Natural killer cell (primary cell): Measurements from ENCODE around the gene CXCR6. TPM values are rescaled to one million over a fixed set of nuclear protein-coding genes. Genes with fewer than 3 reads are reported as not detected.

Source experiments
- ATAC-seq, 3 donors: fragments of 150-1000 bp in 2 of 3; fragments of 200-7000 bp in 1 of 3; cut with Tn5 transposase; 1 replicate in 1 of 3; 2 replicates in 2 of 3; pipeline ENCODE4 v1.10.0; 2021; ENCODE audit warnings: mild to moderate bottlenecking in 2 of 3, moderate library complexity in 2 of 3
- DNase-seq, 2 donors: peaks; one replicate each; pipeline versions ENCODE4 v3.0.0 to v3.0.0-alpha.2; 2013 to 2021; ENCODE audit warnings: mixed read lengths in 1 of 2
- H3K27ac ChIP-seq: one replicate; pipeline ENCODE4 v1.5.1; 2013; ENCODE audit warnings: mild to moderate bottlenecking, low read length
- H3K27me3 ChIP-seq: one replicate; pipeline ENCODE4 v1.6.1; 2013; ENCODE audit warnings: low read length; ENCODE audit not compliant: control insufficient read depth, insufficient read depth
- H3K36me3 ChIP-seq: one replicate; pipeline ENCODE4 v1.6.1; 2013; ENCODE audit warnings: low read length; ENCODE audit not compliant: control insufficient read depth, insufficient read depth
- H3K4me1 ChIP-seq: one replicate; pipeline ENCODE4 v1.6.1; 2013; ENCODE audit warnings: low read length; ENCODE audit not compliant: control insufficient read depth, insufficient read depth
- H3K4me3 ChIP-seq: one replicate; pipeline ENCODE4 v1.5.1; 2013; ENCODE audit warnings: low read length
- H3K9me3 ChIP-seq: one replicate; pipeline ENCODE4 v1.6.1; 2013; ENCODE audit warnings: low read length; ENCODE audit not compliant: control insufficient read depth, insufficient read depth
- H3K27ac Mint-ChIP-seq, 2 donors: one replicate each; pipeline ENCODE4 v1.8.0; 2022; ENCODE audit warnings: mild to moderate bottlenecking in 2 of 2, mixed read lengths in 2 of 2, moderate library complexity in 1 of 2
- H3K27me3 Mint-ChIP-seq, 2 donors: one replicate each; pipeline ENCODE4 v1.8.0; 2022; ENCODE audit warnings: low read depth in 2 of 2, mixed read lengths in 2 of 2
- H3K36me3 Mint-ChIP-seq: one replicate; pipeline ENCODE4 v1.8.0; 2022; ENCODE audit warnings: mixed read lengths
- H3K4me1 Mint-ChIP-seq, 2 donors: one replicate each; pipeline ENCODE4 v1.8.0; 2022; ENCODE audit warnings: mixed read lengths in 2 of 2
- H3K4me3 Mint-ChIP-seq: one replicate; pipeline ENCODE4 v1.8.0; 2022; ENCODE audit warnings: mild to moderate bottlenecking, moderate library complexity, mixed read lengths
- H3K9me3 Mint-ChIP-seq, 2 donors: one replicate each; pipeline ENCODE4 v1.8.0; 2022; ENCODE audit warnings: mixed read lengths in 2 of 2
- CTCF ChIP-seq: fragments of 200-600 bp; IDR thresholded peaks from one replicate; pipeline ENCODE4 v1.8.0; 2022; ENCODE audit warnings: antibody characterized with exemption
- WGBS: methylation state at CpG from one replicate; pipeline ENCODE4 v1.1.7; 2013; ENCODE audit warnings: missing lambda C conversion rate; ENCODE audit not compliant: insufficient coverage; 5-methylcytosine and 5-hydroxymethylcytosine counted together
- intact Hi-C: fragments of 100-400 bp; cut with micrococcal nuclease; formaldehyde crosslinking; loops from one replicate; pipeline ENCODE4 v1.14.2; 2022
- total RNA-seq, 4 donors: library from RNA; stranded (reverse); fragments of 120-200 nt in 1 of 4; gene quantifications; one replicate each; pipeline versions ENCODE4 v1.2.3 to v1.2.4, GENCODE V29; 2013 to 2022

Gene CXCR6
- total RNA-seq, 3 donors from 2014 or later (not counting 1 experiment from before 2014, with no cell fraction given) = 0.95 to 2.1 (median 1.7) TPM

GRCh38 chr3:45910892-45911291 lies 32.4 kb upstream of the CXCR6 start:
- H3K27me3 ChIP-seq = no peaks in the 10 kb centered on the region
- H3K4me3 ChIP-seq = no peak overlapping the region
- Mint-ChIP-seq H3K4me3 (peak overlapping the region; percentile 55), H3K9me3 (no peaks in the 10 kb centered on the region), H3K27ac (peak overlapping the region; percentile 10 to 88), H3K4me1 (peaks cover 60 to 85% of the 10 kb centered on the region in 2 donors), H3K27me3 (no peaks in the 10 kb centered on the region), H3K36me3 (no peaks in the 10 kb centered on the region)
- H3K4me1 ChIP-seq = peaks cover 68% of the 10 kb centered on the region
- 70% methylated on average over 4 of the region's 4 CpGs for WGBS
- DNase-seq = no peak
- intact Hi-C loops = no loop called here
- no peaks in the 10 kb centered on the region for H3K36me3 ChIP-seq
- no peak for TF ChIP-seq CTCF
- H3K9me3 ChIP-seq = no peaks in the 10 kb centered on the region
- H3K27ac ChIP-seq = no peak overlapping the region
- no peak for ATAC-seq

GRCh38 chr3:45911511-45912226 lies 31.6 kb upstream of the CXCR6 start:
- H3K9me3 ChIP-seq = no peaks in the 10 kb centered on the region
- Mint-ChIP-seq H3K36me3 (no peaks in the 10 kb centered on the region), H3K9me3 (no peaks in the 10 kb centered on the region), H3K27me3 (no peaks in the 10 kb centered on the region), H3K4me3 (peak overlapping the region; percentile 2), H3K27ac (peak overlapping the region; percentile 10 to 88), H3K4me1 (peaks cover 68 to 89% of the 10 kb centered on the region in 2 donors)
- H3K27me3 ChIP-seq = no peaks in the 10 kb centered on the region
- DNase-seq = no peak
- intact Hi-C loops = no loop called here
- ATAC-seq = peak in 1 of 3 donors; percentile 11
- H3K4me3 ChIP-seq = no peak overlapping the region
- whole genome bisulfite sequencing = 56% methylated on average over 7 of the region's 11 CpGs
- peak overlapping the region; percentile 36 for H3K27ac ChIP-seq
- peaks cover 72% of the 10 kb centered on the region for H3K4me1 ChIP-seq
- TF ChIP-seq CTCF = no peak
- no peaks in the 10 kb centered on the region for H3K36me3 ChIP-seq

GRCh38 chr3:45912435-45912834 lies 30.8 kb upstream of the CXCR6 start:
- H3K9me3 ChIP-seq = no peaks in the 10 kb centered on the region
- ATAC-seq (no peak), DNase-seq (no peak)
- intact Hi-C loops = no loop called here
- Mint-ChIP-seq H3K9me3 (no peaks in the 10 kb centered on the region), H3K27ac (peak overlapping the region in 1 of 2 donors; percentile 88), H3K36me3 (no peaks in the 10 kb centered on the region), H3K4me1 (peaks cover 69 to 89% of the 10 kb centered on the region in 2 donors), H3K4me3 (no peak overlapping the region), H3K27me3 (no peaks in the 10 kb centered on the region)
- no peaks in the 10 kb centered on the region for H3K36me3 ChIP-seq
- H3K4me1 ChIP-seq = peaks cover 72% of the 10 kb centered on the region
- no peak overlapping the region for H3K27ac ChIP-seq
- no peak for TF ChIP-seq CTCF
- no peaks in the 10 kb centered on the region for H3K27me3 ChIP-seq
- H3K4me3 ChIP-seq = no peak overlapping the region
- WGBS = 74% methylated on average over 6 of the region's 6 CpGs
